SK-N-SH (cell line): ENCODE data around the gene LRRN4CL. TPM values are rescaled to one million over a fixed set of nuclear protein-coding genes. Genes with fewer than 3 reads are reported as not detected.
A peak's percentile ranks its signal among the peaks of the same experiment; 100 is the strongest.

ENCODE experiments used
- CTCF ChIA-PET: fragments of 300-600, 350-600 bp; formaldehyde crosslinking; extraction: SDS; loops from one replicate; lab custom pipeline; 2021; lab: Yijun Ruan, JAX
- POLR2A ChIA-PET: fragments of 350-600 bp; sonication (Branson Sonifier 250); formaldehyde crosslinking; extraction: SDS; loops from one replicate; lab custom pipeline; 2020; ENCODE audit warnings: antibody characterized with exemption, inconsistent platforms; lab: Yijun Ruan, JAX
- DNase-seq: peaks from one replicate; pipeline ENCODE4 v3.0.0; 2012
- H2AFZ ChIP-seq: fragments of 200-600 bp; sonication (generic); 2 replicates; pipeline ENCODE4 v1.8.1; 2016; ENCODE audit warnings: antibody characterized with exemption, mild to moderate bottlenecking, low read depth
- H3F3A ChIP-seq: fragments of 200-600 bp; sonication (generic); replicated peaks from 2 replicates; pipeline ENCODE3; 2016; ENCODE audit warnings: antibody characterized with exemption, mild to moderate bottlenecking; ENCODE audit not compliant: insufficient read depth
- H3K27ac ChIP-seq, 2 experiments: fragments of 200-500 bp in 1 of 2; fragments of 200-600 bp in 1 of 2; sonication (Bioruptor generic) in 1 of 2; sonication (generic), shearing (Covaris generic) in 1 of 2; 2 replicates each; pipeline versions ENCODE4 v1.5.1 to v1.6.1; 2014 to 2016; ENCODE audit warnings: low read depth in 2 of 2, inconsistent platforms in 1 of 2, low read length in 1 of 2, mild to moderate bottlenecking in 1 of 2, mixed read lengths in 1 of 2
- H3K27me3 ChIP-seq: fragments of 200-600 bp; sonication (generic), shearing (Covaris generic); 2 replicates; pipeline ENCODE4 v1.6.1; 2016; ENCODE audit warnings: mixed run types; ENCODE audit not compliant: insufficient read depth
- H3K36me3 ChIP-seq, 2 experiments: fragments of 200-500 bp in 1 of 2; fragments of 200-600 bp in 1 of 2; sonication (Bioruptor generic) in 1 of 2; sonication (generic) in 1 of 2; replicated peaks in 1 of 2; 2 replicates each; pipeline versions ENCODE3 to v1.5.1; 2014 to 2016; ENCODE audit warnings: low read length in 1 of 2, mild to moderate bottlenecking in 1 of 2; ENCODE audit not compliant: insufficient read depth in 2 of 2, control insufficient read depth in 1 of 2
- H3K4me1 ChIP-seq, 2 experiments: fragments of 200-500 bp in 1 of 2; fragments of 200-600 bp in 1 of 2; sonication (Bioruptor generic) in 1 of 2; sonication (generic), shearing (Covaris generic) in 1 of 2; 2 replicates each; pipeline versions ENCODE4 v1.5.1 to v1.6.1; 2014 to 2016; ENCODE audit warnings: low read depth in 1 of 2, low read length in 1 of 2, mixed run types in 1 of 2; ENCODE audit not compliant: insufficient read depth in 2 of 2, control insufficient read depth in 1 of 2
- H3K4me2 ChIP-seq: fragments of 200-600 bp; sonication (generic), shearing (Covaris generic); 2 replicates; pipeline ENCODE4 v1.6.1; 2017; ENCODE audit warnings: mixed run types
- H3K4me3 ChIP-seq, 2 experiments: fragments of 200-500 bp in 1 of 2; fragments of 200-600 bp in 1 of 2; sonication (Bioruptor generic) in 1 of 2; sonication (generic), shearing (Covaris generic) in 1 of 2; 2 replicates each; pipeline versions ENCODE4 v1.5.1 to v1.8.1; 2014 to 2016; ENCODE audit warnings: low read depth in 2 of 2, inconsistent platforms in 1 of 2, low read length in 1 of 2, mild to moderate bottlenecking in 1 of 2, mixed read lengths in 1 of 2, moderate library complexity in 1 of 2
- H3K79me2 ChIP-seq: fragments of 200-600 bp; sonication (generic); 2 replicates; pipeline ENCODE4 v1.8.1; 2017; ENCODE audit warnings: mild to moderate bottlenecking; ENCODE audit not compliant: insufficient read depth
- H3K9ac ChIP-seq: fragments of 200-600 bp; sonication (generic); 2 replicates; pipeline ENCODE4 v1.6.1; 2017; ENCODE audit warnings: mixed run types
- H3K9me2 ChIP-seq: fragments of 200-600 bp; sonication (generic); 2 replicates; pipeline ENCODE4 v1.6.1; 2017; ENCODE audit warnings: mixed run types
- H3K9me3 ChIP-seq: fragments of 200-600 bp; sonication (generic); 2 replicates; pipeline ENCODE4 v1.6.1; 2017; ENCODE audit warnings: mixed run types, mild to moderate bottlenecking, moderate library complexity
- H4K20me1 ChIP-seq: fragments of 200-600 bp; sonication (generic); 2 replicates; pipeline ENCODE4 v1.6.1; 2017; ENCODE audit warnings: mild to moderate bottlenecking, mixed run types; ENCODE audit not compliant: insufficient read depth
- CHD2 ChIP-seq: fragments of 150-350 bp; IDR thresholded peaks from 2 replicates; pipeline ENCODE4 v1.6.1; 2018; ENCODE audit warnings: low read length; ENCODE audit not compliant: partially characterized antibody
- ELF1 ChIP-seq: IDR thresholded peaks from 2 replicates; pipeline ENCODE4 v1.4.0; 2012
- EP300 ChIP-seq, 2 experiments: IDR thresholded peaks; 2 replicates each; pipeline versions ENCODE4 v1.4.0 to v1.6.1; 2012; ENCODE audit warnings: borderline replicate concordance in 1 of 2, low read depth in 1 of 2, low read length in 1 of 2
- EZH2phosphoT487 ChIP-seq: fragments of 200-600 bp; sonication (generic); IDR thresholded peaks from 2 replicates; pipeline ENCODE4 v1.6.1; 2017; ENCODE audit warnings: low read depth, mixed run types, mild to moderate bottlenecking, antibody characterized with exemption, moderate library complexity, borderline replicate concordance
- FOSL2 ChIP-seq: IDR thresholded peaks from 2 replicates; pipeline ENCODE4 v1.4.0; 2012; ENCODE audit warnings: low read depth, mild to moderate bottlenecking, moderate library complexity, borderline replicate concordance
- FOXM1 ChIP-seq: IDR thresholded peaks from 2 replicates; pipeline ENCODE4 v1.4.0; 2012; ENCODE audit warnings: low read depth, mild to moderate bottlenecking
- GATA2 ChIP-seq: sonication (generic); formaldehyde crosslinking; IDR thresholded peaks from 2 replicates; pipeline ENCODE4 v1.5.0; 2020; ENCODE audit warnings: mild to moderate bottlenecking, missing genetic modification reagents
- IRF3 ChIP-seq: fragments of 150-350 bp; IDR thresholded peaks from 2 replicates; pipeline ENCODE4 v1.6.1; 2016; ENCODE audit warnings: mild to moderate bottlenecking, low read depth, low read length
- MEF2A ChIP-seq: IDR thresholded peaks from 2 replicates; pipeline ENCODE4 v1.4.0; 2012; ENCODE audit warnings: low read depth, borderline replicate concordance
- NFIC ChIP-seq: IDR thresholded peaks from 2 replicates; pipeline ENCODE4 v1.4.0; 2012; ENCODE audit warnings: borderline replicate concordance
- NRF1 ChIP-seq: IDR thresholded peaks from 2 replicates; pipeline ENCODE4 v1.6.1; 2012; ENCODE audit warnings: low read depth, mild to moderate bottlenecking, low read length
- POLR2AphosphoS5 ChIP-seq: IDR thresholded peaks from 2 replicates; pipeline ENCODE4 v1.6.1; 2012; ENCODE audit warnings: low read depth, low read length
- RFX5 ChIP-seq: IDR thresholded peaks from 2 replicates; pipeline ENCODE4 v1.6.1; 2012; ENCODE audit warnings: mild to moderate bottlenecking, improper control_type of control experiment, low read length
- SIN3A ChIP-seq: IDR thresholded peaks from 2 replicates; pipeline ENCODE4 v1.6.1; 2012; ENCODE audit warnings: low read depth, mild to moderate bottlenecking, low read length, moderate library complexity, borderline replicate concordance
- SMC3 ChIP-seq: IDR thresholded peaks from 2 replicates; pipeline ENCODE4 v1.6.1; 2012; ENCODE audit warnings: low read depth, low read length, improper control_type of control experiment
- TCF12 ChIP-seq: IDR thresholded peaks from 2 replicates; pipeline ENCODE4 v1.4.0; 2012
- TEAD4 ChIP-seq: IDR thresholded peaks from 2 replicates; pipeline ENCODE4 v1.4.0; 2012; ENCODE audit warnings: mild to moderate bottlenecking, borderline replicate concordance; ENCODE audit not compliant: insufficient read depth
- YY1 ChIP-seq: IDR thresholded peaks from 2 replicates; pipeline ENCODE4 v1.4.0; 2012; ENCODE audit warnings: low read depth, mild to moderate bottlenecking
- ZBTB33 ChIP-seq: IDR thresholded peaks from 2 replicates; pipeline ENCODE4 v1.4.0; 2012; ENCODE audit warnings: low read depth, borderline replicate concordance
- WGBS: methylation state at CpG from one replicate; pipeline ENCODE4 v1.1.6; 2017; ENCODE audit warnings: low lambda C conversion rate; 5-methylcytosine and 5-hydroxymethylcytosine counted together
- polyA plus RNA-seq, 3 experiments: library from polyadenylated mRNA; depleted of rRNA; stranded (reverse); fragments of >200 nt; gene quantifications; 2 replicates each; pipeline ENCODE4 v1.2.3, GENCODE V29; 2012
- TF ChIP-seq, protein P1 (sequence below): fragments of 150-350 bp; IDR thresholded peaks from 2 replicates; pipeline ENCODE4 v1.6.1; 2017; ENCODE audit warnings: antibody characterized with exemption, low read length, low read depth, borderline replicate concordance

The LRRN4CL gene
- polyA plus RNA-seq, 1 of the 3 experiments (the other 2 are of a cell fraction): 0.08 TPM

- Histone ChIP-seq H3K27ac (peak overlapping the region; percentile 91 to 92), H3K9ac (peak overlapping the region; percentile 92), H3F3A (peaks cover 34% of the 10 kb centered on the region), H3K27me3 (no peaks in the 10 kb centered on the region), H3K9me3 (no peaks in the 10 kb centered on the region), H3K4me3 (peak overlapping the region; percentile 78 to 95), H3K4me2 (peak overlapping the region; percentile 96), H2AFZ (no peak overlapping the region), H3K36me3 (peaks cover 20 to 36% of the 10 kb centered on the region in 2 experiments), H3K9me2 (no peaks in the 10 kb centered on the region), H4K20me1 (no peaks in the 10 kb centered on the region), H3K79me2 (peaks cover 65% of the 10 kb centered on the region), H3K4me1 (peaks cover 16 to 21% of the 10 kb centered on the region in 2 experiments; a peak in 3 of 4 replicates)
- TF ChIP-seq CHD2 (no peak), POLR2AphosphoS5 (peak; percentile 34; the same call in 1 of the 2 replicates), YY1 (no peak)
- peak; percentile 62 for DNase-seq
- WGBS: 1% methylated on average over 38 of the region's 39 CpGs
- CTCF ChIA-PET: interaction anchor here (0.8 to 1.7 kb wide), 11 partner anchors 13 to 215 kb away, joined by 3 to 7 read pairs (median 4); partner anchors contain the start of genes EML3, GANAB, INTS5 and SLC3A2
- POLR2A ChIA-PET: interaction anchor here (0.7 to 3.7 kb wide), 32 partner anchors 8 to 270 kb away, joined by 3 to 52 read pairs (median 11); partner anchors contain the start of genes B3GAT3, BSCL2, EEF1G and EML3
These were observed 23.6 kb downstream of the LRRN4CL start for GRCh38 chr11:62665599-62666258.

DNA sequence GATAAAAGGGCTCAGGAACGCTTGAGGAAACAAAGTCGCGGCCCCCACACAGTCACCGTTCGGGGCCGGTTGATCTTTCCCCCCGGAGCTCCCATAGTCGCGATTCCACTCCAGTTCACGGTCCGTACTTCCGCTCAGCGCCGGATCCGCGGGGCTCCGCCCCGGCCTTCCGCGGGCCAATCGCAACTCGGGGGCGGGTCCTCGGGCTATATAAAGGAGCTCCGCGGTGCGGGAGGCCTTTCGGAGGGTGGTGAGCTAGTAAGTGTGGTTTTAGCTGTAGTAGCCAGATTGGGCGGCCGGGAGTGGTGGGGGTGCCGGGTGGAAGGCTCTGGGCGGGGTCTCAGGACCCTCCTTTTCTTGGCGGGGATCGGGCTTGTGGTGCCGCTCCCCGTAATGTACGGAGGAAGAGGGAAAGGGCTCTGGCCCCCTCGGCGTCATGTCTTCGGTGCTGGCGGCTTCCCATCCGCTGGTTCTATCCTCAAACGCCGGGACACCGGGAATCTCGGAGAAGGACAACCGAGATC is 24.2 kb downstream of the LRRN4CL start, which contains the start of the genes C11orf98 and CSKMT:
C11orf98 (minus strand) TSS at position 136 of the 524 bp plus-strand sequence; CDS start at position 95, 41 bp downstream.
CSKMT (plus strand) TSS at position 238 of the 524 bp plus-strand sequence. CDS start 568 bp downstream, outside the sequence.
- Histone ChIP-seq H3K4me2 (peak within 1 kb of the TSS; percentile 96), H3K36me3 (peaks cover 20 to 41% of the 10 kb centered on the region in 2 experiments), H3K79me2 (peaks cover 60% of the 10 kb centered on the region), H4K20me1 (no peaks in the 10 kb centered on the region), H3K27ac (peak within 1 kb of the TSS; percentile 91 to 92), H3K9me3 (no peaks in the 10 kb centered on the region), H2AFZ (peak within 1 kb of the TSS; percentile 66; the same call in 1 of the 2 replicates), H3K9me2 (no peaks in the 10 kb centered on the region), H3K27me3 (no peaks in the 10 kb centered on the region), H3K4me3 (peak within 1 kb of the TSS; percentile 78 to 95), H3F3A (peaks cover 34% of the 10 kb centered on the region), H3K4me1 (peaks cover 16 to 21% of the 10 kb centered on the region in 2 experiments; a peak in 3 of 4 replicates), H3K9ac (peak within 1 kb of the TSS; percentile 92)
- CTCF ChIA-PET: interaction anchor here (0.8 to 1.7 kb wide), 10 partner anchors 12 to 216 kb away, joined by 3 to 7 read pairs (median 4); partner anchors contain the start of genes EML3, GANAB, INTS5 and SLC3A2
- under 1% methylated on average over 38 of the region's 47 CpGs for WGBS
- POLR2A ChIA-PET: interaction anchor here (0.5 to 3.7 kb wide), 41 partner anchors 8 to 270 kb away, joined by 3 to 52 read pairs (median 6); partner anchors contain the start of genes B3GAT3, BSCL2, EEF1G and EML3
- peak; percentile 97 for DNase-seq
- no peak for TF ChIP-seq FOXM1
- TF ChIP-seq TCF12: peak; percentile 13; the same call in 1 of the 2 replicates
- TF ChIP-seq EP300 (IDR thresholded peaks at IDR 0.05; ENCODE audit: borderline replicate concordance in 1 of 2, low read depth in 1 of 2, low read length in 1 of 2): 0 out of 4 replicates have a peak, but pooled peaks of 1 of the 2 experiments have one; percentile 31
- peak; percentile 100 for TF ChIP-seq POLR2AphosphoS5
- TF ChIP-seq ZBTB33: peak; percentile 30; the same call in 1 of the 2 replicates
- no peak for TF ChIP-seq NFIC
- no peak for TF ChIP-seq MEF2A
- TF ChIP-seq IRF3: no peak; the same call in none of the 2 replicates
- TF ChIP-seq GATA2 (CRISPR knock-in tag): no peak
- TF ChIP-seq CHD2: peak; percentile 86
- TF ChIP-seq EZH2phosphoT487: no peak
- TF ChIP-seq ELF1: peak; percentile 68; the same call in 1 of the 2 replicates
- TF ChIP-seq TEAD4: no peak
- TF ChIP-seq SIN3A: peak; percentile 93
- TF ChIP-seq RFX5: no peak
- TF ChIP-seq FOSL2: no peak
- TF ChIP-seq, protein P1, sequence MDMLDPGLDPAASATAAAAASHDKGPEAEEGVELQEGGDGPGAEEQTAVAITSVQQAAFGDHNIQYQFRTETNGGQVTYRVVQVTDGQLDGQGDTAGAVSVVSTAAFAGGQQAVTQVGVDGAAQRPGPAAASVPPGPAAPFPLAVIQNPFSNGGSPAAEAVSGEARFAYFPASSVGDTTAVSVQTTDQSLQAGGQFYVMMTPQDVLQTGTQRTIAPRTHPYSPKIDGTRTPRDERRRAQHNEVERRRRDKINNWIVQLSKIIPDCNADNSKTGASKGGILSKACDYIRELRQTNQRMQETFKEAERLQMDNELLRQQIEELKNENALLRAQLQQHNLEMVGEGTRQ: no peak; the same call in 1 of the 2 replicates
- no peak for TF ChIP-seq SMC3
- TF ChIP-seq NRF1: no peak
